HG03175 (cell line): ENCODE measurements around the gene KCNIP4.

Source experiments
- ATAC-seq: cut with Tn5 transposase; IDR thresholded peaks from one replicate; pipeline ENCODE4 v1.9.1; 2021; ENCODE audit warnings: mild to moderate bottlenecking, moderate library complexity; ENCODE audit not compliant: unreplicated experiment

KCNIP4 gene

GRCh38 chr4:21209860-21210259, 738.7 kb downstream of the KCNIP4 start:
- no peak for ATAC-seq

DNA sequence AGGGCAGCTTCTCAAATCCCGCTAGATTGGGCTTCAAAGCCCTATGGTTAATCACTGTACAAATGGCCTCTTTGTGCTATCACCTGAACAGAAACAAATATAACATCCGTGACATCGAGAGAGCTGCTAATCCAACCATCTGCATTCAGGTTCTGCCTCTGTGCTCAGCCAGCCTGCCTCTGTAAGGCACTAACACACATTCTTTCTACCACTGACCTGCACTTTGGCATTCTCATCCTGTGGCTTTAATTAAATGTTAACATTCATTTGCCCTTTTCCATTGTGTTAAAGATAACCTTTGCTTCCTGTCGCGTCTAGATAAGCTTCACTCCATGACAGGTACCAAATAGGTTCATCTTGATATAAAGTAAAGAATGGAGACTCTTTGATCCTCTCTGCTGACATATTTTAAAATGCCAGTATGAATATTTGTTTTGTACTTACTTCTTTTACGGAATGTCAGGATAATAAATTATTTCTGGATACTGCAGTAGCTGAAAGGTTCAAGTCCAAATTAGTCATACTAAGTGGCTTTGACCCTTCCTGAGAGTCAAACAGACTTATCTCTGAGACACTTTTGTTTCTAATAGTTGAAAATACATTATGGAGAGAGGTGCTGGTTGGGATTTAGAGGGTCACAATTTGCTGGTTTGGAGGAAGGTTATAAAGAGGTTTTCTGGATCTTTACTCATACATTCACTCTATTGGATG, 742.6 kb downstream of the KCNIP4 start:
- no peak for ATAC-seq

GRCh38 chr4:21203416-21203815, 745.2 kb downstream of the KCNIP4 start:
- ATAC-seq, result no peak

DNA sequence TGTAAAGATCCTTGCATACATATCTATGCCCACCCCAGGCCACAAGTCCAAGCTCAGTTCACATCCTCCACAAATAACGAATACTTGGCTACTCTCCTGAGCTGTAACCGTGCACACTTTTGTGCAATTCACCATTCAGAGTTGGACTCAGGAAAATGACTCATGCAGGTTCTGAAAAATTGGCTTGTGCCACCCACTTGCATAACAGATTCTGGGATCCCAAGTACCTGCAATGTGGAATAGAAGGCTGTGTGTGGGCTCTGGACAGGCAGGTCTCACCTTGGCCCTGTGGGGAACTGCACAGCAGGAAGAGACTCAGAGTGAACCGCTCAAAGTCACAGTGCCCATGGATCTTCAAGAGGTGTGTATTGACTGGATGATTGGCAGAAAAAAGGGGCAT, 745.6 kb downstream of the KCNIP4 start:
- no peak for ATAC-seq

DNA sequence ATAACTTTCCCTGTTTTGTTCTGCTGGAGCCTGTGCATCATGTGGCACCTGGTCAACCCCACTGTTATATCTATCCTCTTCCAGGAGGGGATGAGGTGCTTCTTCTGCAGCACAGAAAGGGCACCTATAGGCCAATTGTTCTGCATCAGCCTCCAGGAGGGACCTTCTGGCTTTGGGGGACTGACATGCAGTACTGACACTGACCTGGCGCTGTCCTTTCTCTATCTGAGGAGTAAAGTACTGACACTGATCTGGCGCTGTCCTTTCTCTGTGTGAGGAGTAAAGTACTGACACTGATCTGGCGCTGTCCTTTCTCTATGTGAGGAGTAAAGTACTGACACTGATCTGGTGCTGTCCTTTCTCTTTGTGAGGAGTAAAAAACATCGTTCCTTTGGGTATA, 749.9 kb downstream of the KCNIP4 start:
- no peak for ATAC-seq

- no peak for ATAC-seq
Observed at GRCh38 chr4:21195682-21196081, 752.9 kb downstream of the KCNIP4 start.

GRCh38 chr4:21192367-21192766, 756.2 kb downstream of the KCNIP4 start:
- ATAC-seq, result no peak

- ATAC-seq, result no peak
Observed at GRCh38 chr4:21191317-21191716, 757.3 kb downstream of the KCNIP4 start.

- no peak for ATAC-seq
Observed at GRCh38 chr4:21184788-21185187, 763.8 kb downstream of the KCNIP4 start.

GRCh38 chr4:21181716-21182115, 766.9 kb downstream of the KCNIP4 start:
- ATAC-seq, result no peak

DNA sequence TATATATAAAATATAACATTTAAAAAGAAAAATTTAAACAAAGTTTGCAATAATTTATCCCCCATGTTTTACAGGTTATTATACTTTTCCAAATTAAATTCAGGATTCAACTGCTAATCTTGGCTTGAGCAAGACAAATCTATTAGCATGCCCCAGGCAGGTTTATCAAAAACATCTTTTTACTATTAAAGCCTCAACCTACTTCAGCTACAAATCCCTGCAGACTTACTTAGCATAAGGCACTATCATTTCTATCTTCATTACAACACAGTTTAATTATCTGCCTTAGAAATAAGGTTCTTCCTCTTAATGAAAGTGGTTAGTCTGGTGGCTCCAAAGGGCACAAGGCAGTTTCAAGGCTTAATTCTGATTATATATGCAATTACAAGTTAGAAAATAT, 770.7 kb downstream of the KCNIP4 start:
- ATAC-seq, result no peak

GRCh38 chr4:21177092-21177491, 771.5 kb downstream of the KCNIP4 start:
- ATAC-seq, result no peak

DNA sequence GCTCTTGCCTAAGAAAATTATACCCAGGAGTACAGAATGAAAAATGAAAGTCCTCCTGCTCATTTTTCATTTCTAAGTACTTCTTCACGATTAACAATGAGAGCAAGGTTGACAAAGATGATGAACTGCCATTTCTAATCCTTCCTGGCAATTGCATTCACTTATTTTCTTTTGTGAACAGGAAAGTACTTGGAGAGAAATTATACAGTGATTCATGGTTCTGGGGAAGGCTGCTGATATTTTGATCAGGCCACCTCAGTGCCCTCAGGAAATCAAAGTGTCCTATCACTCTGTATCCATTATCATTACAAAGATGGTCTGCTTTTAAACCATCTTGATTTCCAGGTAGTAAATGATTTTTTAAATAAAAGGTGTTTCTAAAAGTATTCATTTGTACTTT, 780.9 kb downstream of the KCNIP4 start:
- no peak for ATAC-seq

GRCh38 chr4:21155367-21155766, 793.2 kb downstream of the KCNIP4 start:
- ATAC-seq, result no peak

DNA sequence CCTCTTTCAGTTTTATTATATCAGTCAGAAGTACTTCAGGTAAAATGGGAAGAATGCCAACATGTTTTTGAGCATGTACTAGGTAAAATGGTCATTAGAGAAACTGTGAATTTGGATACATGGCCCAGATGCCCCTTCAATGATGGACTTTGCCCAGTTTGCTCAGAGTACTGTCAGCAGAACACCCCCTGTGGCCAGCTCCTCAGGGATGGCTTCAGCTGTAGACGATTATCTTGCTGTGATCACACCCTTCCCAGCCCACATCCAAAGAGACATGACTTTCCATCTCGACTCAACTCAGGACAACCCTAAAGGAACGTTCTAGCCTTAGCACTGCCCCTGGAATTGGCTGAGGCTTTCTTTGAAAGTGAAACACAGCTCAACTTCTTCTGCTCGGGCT, 809.2 kb downstream of the KCNIP4 start:
- ATAC-seq, result no peak

GRCh38 chr4:21136051-21136630, 812.4 kb downstream of the KCNIP4 start:
- no peak for ATAC-seq

GRCh38 chr4:21134994-21135393, 813.6 kb downstream of the KCNIP4 start:
- ATAC-seq, result no peak

DNA sequence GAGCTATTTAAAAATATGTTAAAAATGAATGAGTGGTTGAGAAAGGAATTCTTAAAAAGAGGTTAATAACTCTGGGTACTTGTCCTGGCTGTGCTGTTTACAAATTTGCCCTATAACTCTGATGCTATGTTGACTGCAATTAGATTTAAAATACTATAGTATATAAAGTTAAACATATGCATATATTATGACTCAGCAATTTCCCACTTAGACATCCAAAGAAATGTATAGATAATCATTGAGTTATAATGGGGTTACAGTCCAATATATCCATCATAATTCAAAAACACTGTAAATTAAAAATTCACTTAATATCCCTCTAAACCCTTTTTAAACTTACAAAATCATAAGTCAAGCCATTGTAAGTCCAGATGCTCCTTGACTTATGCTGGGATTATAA, 818.0 kb downstream of the KCNIP4 start:
- no peak for ATAC-seq

DNA sequence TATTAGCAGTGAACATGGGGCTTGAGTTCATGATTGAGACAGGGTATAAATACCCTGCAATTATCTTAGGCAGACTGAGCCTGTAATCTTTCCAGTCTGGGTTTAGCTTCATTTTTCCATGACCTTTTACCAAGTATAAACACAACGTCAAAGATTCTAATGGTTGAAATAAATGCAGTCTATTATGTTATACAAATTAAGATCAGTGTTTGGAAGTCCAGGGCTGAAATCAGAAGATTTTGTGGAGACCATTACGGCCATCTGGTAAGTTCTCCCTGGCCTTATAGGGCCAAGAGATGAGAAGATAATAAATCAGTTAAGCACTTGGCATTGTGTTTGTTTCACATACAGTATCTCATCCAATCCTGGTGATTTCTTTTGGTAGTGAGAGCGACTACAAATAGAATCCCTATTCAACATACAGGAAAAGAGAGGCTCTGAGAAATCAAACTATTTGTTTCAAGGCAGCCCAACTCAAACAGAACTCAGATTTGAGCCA, 822.5 kb downstream of the KCNIP4 start:
- no peak for ATAC-seq

DNA sequence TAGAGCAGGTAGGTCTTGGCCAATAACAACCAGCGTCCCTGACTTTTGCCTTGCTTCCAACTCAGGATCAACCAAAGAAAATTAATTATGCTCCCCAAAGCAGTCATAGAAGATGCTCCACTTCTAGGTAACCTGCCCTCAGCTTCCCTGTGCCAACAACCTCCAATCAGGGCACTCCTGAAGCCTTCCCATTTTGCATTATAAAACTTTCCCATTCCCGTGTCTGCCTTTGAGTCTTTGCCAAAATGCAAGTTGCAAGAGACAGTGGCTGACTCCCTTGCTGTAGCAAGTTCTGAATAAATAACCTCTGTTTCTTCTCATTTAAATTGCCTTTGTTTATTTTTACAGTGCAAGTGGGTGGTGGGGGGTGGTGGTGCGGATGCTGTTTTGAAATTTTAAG, 830.3 kb downstream of the KCNIP4 start:
- no peak for ATAC-seq

DNA sequence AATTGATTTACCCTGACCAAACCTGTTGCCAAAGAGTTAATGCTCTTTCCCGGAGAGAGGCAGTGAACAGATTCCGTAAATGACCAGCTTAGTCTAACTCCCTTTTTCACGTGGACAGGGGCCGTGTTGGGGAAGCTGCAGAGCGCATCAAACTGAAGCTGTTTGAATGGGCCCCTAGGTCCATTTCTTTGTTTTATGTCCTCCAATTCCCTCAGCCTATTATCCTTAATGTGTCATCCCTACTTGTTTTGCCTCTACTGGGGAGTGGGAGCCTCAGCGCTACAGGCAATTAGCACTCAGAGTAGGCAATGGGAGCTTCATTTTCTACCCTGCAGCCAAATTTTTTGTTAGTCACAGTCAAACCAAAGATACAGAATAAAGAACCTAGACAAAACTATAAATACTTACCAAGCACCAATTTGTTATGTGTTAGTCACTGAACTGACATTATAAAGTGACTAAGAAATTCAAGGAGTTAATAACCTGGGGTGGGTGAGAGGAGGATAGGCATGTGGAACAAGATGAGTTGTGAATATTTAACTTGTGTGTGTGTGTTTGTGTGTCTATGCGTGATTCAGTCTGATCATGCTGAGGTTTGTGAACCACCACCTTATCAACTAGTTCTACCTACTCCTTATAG, 830.9 kb downstream of the KCNIP4 start:
- ATAC-seq, result no peak

DNA sequence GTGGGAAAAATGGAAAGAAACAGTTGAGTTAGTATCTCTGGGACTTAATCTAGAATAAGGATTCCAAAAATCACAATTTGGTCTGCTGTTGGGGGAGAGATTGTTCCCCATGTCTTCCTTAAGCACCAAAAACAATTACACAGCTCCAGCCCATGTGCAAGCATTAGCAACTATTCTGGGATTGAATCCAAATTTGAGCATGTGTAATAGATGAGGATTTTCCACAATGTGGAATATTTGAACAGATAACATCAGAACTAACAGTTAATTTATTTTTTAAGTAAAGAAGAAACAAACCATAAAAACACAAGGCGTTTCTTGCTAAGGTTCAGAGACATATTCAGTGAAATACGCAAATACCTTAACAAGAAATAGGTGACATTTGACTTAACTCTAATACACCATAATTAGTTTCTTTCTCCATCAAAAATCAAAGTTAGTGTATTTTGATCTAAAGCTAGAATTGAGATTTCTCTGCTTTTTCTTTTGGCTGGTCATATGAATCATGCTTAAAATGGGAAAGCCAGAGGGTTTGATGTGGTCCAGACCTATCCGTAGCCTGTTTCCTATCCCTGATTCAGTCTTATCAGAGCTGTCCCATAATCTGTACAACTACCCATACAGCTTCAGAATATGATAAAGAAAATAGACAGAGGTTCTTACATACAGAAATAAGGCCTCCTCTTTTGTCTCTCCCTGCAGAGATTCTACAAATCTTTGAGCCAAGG, 834.9 kb downstream of the KCNIP4 start:
- no peak for ATAC-seq
